Breast epithelium (tissue), 3 donors: ENCODE results near the gene SPINDOC.

ENCODE experiments used
- CTCF ChIP-seq, 3 donors: fragments of 450-650 bp; IDR thresholded peaks; one replicate each; pipeline ENCODE4 v1.5.1; 2016 to 2017; ENCODE audit warnings: antibody characterized with exemption in 3 of 3, mild to moderate bottlenecking in 3 of 3, moderate library complexity in 3 of 3
- POLR2AphosphoS5 ChIP-seq, 3 donors: sonication (generic); formaldehyde crosslinking; IDR thresholded peaks; one replicate each; pipeline ENCODE4 v1.6.1; 2017; ENCODE audit warnings: antibody characterized with exemption in 3 of 3

- TF ChIP-seq CTCF (IDR thresholded peaks at IDR 0.05) (no peak), POLR2AphosphoS5 (IDR thresholded peaks at IDR 0.05) (no peak)
Measured at GRCh38 chr11:63795066-63795465, 18.2 kb upstream of the SPINDOC start.
